H1 (cell line): ENCODE measurements around the gene VPS13D. TPM values are rescaled to one million over a fixed set of nuclear protein-coding genes. Genes with fewer than 3 reads are reported as not detected.

Experiments used
- CTCF ChIA-PET: fragments of 300-600 bp; sonication (Branson Sonifier 250); formaldehyde crosslinking; loops from one replicate; lab custom pipeline; 2021; ENCODE audit not compliant: partially characterized antibody; lab: Charles Lee
- POLR2A ChIA-PET: fragments of 300-600 bp; sonication (Branson Sonifier 250); formaldehyde crosslinking; loops from one replicate; lab custom pipeline; 2021; ENCODE audit warnings: inconsistent platforms; ENCODE audit not compliant: partially characterized antibody; lab: Charles Lee
- DNase-seq, 2 experiments: peaks; one replicate each; pipeline versions ENCODE4 v3.0.0 to v3.0.0-alpha.2; 2010 to 2022; ENCODE audit warnings: low spot score in 2 of 2, low read depth in 1 of 2, mixed read lengths in 1 of 2
- FAIRE-seq: peaks from 2 replicates; lab custom pipeline; 2011; peaks lifted over from hg19 to GRCh38; lab: Jason Lieb, UNC
- H2AFZ ChIP-seq: 2 replicates; pipeline ENCODE4 v1.8.1; 2012; ENCODE audit warnings: low read length, inconsistent platforms
- H2AK5ac ChIP-seq: 2 replicates; pipeline ENCODE4 v1.6.1; 2013; ENCODE audit warnings: low read depth, low read length
- H2BK120ac ChIP-seq: replicated peaks from 2 replicates; pipeline ENCODE3; 2013; ENCODE audit warnings: low read depth, low read length, inconsistent platforms
- H2BK12ac ChIP-seq: 2 replicates; pipeline ENCODE4 v1.6.1; 2013; ENCODE audit warnings: low read depth, low read length
- H2BK15ac ChIP-seq: 2 replicates; pipeline ENCODE4 v1.6.1; 2013; ENCODE audit warnings: low read length
- H2BK20ac ChIP-seq: 2 replicates; pipeline ENCODE4 v1.6.1; 2013; ENCODE audit warnings: low read length
- H2BK5ac ChIP-seq: 2 replicates; pipeline ENCODE4 v1.6.1; 2013; ENCODE audit warnings: low read depth, low read length
- H3K14ac ChIP-seq: 2 replicates; pipeline ENCODE4 v1.6.1; 2013; ENCODE audit warnings: inconsistent platforms; ENCODE audit not compliant: insufficient read length
- H3K18ac ChIP-seq: 2 replicates; pipeline ENCODE4 v1.6.1; 2013; ENCODE audit warnings: low read length; ENCODE audit errors: extremely low read depth
- H3K23ac ChIP-seq: 2 replicates; pipeline ENCODE4 v1.6.1; 2013; ENCODE audit warnings: inconsistent platforms; ENCODE audit not compliant: insufficient read length
- H3K23me2 ChIP-seq: 2 replicates; pipeline ENCODE4 v1.6.1; 2013; ENCODE audit warnings: low read depth, low read length
- H3K27ac ChIP-seq: 2 replicates; pipeline ENCODE4 v1.6.1; 2011; ENCODE audit warnings: low read depth, low read length, inconsistent platforms
- H3K27me3 ChIP-seq, 4 experiments: replicated peaks in 1 of 4; 1 replicate in 1 of 4; 2 replicates in 3 of 4; pipeline versions ENCODE4 v1.6.1 to v1.8.1; 2011 to 2013; ENCODE audit warnings: low read length in 3 of 4, mild to moderate bottlenecking in 3 of 4, inconsistent platforms in 2 of 4, mixed read lengths in 2 of 4, moderate library complexity in 1 of 4; ENCODE audit not compliant: control insufficient read depth in 3 of 4, insufficient read depth in 3 of 4; ENCODE audit errors: extremely low read depth in 1 of 4
- H3K36me3 ChIP-seq, 4 experiments: 2 replicates each; pipeline versions ENCODE4 v1.6.1 to v1.8.1; 2011 to 2013; ENCODE audit warnings: mild to moderate bottlenecking in 4 of 4, low read length in 3 of 4, moderate library complexity in 2 of 4, control low read depth in 1 of 4, inconsistent platforms in 1 of 4; ENCODE audit not compliant: insufficient read depth in 4 of 4, control insufficient read depth in 2 of 4
- H3K4ac ChIP-seq: replicated peaks from 2 replicates; pipeline ENCODE3; 2013; ENCODE audit warnings: low read length, low read depth, mixed read lengths, inconsistent platforms; ENCODE audit not compliant: insufficient read length
- H3K4me1 ChIP-seq, 4 experiments: replicated peaks in 1 of 4; 1 replicate in 1 of 4; 2 replicates in 3 of 4; pipeline versions ENCODE4 v1.6.1 to v1.8.1; 2011 to 2013; ENCODE audit warnings: low read length in 3 of 4, inconsistent platforms in 2 of 4, mixed read lengths in 1 of 4; ENCODE audit not compliant: insufficient read depth in 4 of 4, control insufficient read depth in 3 of 4
- H3K4me2 ChIP-seq, 2 experiments: 2 replicates each; pipeline versions ENCODE4 v1.6.1 to v1.8.1; 2011 to 2013; ENCODE audit warnings: low read depth in 2 of 2, low read length in 2 of 2, control low read depth in 1 of 2, inconsistent platforms in 1 of 2, mild to moderate bottlenecking in 1 of 2; ENCODE audit not compliant: insufficient read depth in 1 of 2
- H3K4me3 ChIP-seq, 4 experiments: fragments of 200-600, 300-600 bp in 1 of 4; sonication (generic), shearing (Covaris generic), sonication (Bioruptor Twin) in 1 of 4; 2 replicates each; pipeline versions ENCODE4 v1.5.1 to v1.8.1; 2011 to 2016; ENCODE audit warnings: low read length in 4 of 4, low read depth in 3 of 4, control low read depth in 2 of 4, inconsistent platforms in 2 of 4, mild to moderate bottlenecking in 2 of 4, mixed read lengths in 1 of 4, moderate library complexity in 1 of 4; ENCODE audit not compliant: insufficient read depth in 2 of 4; ENCODE audit errors: extremely low read depth in 1 of 4
- H3K56ac ChIP-seq: replicated peaks from 2 replicates; pipeline ENCODE3; 2013; ENCODE audit warnings: low read depth, mild to moderate bottlenecking, mixed read lengths, low read length, inconsistent platforms; ENCODE audit not compliant: insufficient read length
- H3K79me1 ChIP-seq: 2 replicates; pipeline ENCODE4 v1.6.1; 2013; ENCODE audit warnings: low read depth, low read length, control low read depth
- H3K79me2 ChIP-seq, 2 experiments: 2 replicates each; pipeline versions ENCODE4 v1.6.1 to v1.8.1; 2012 to 2013; ENCODE audit warnings: low read length in 2 of 2, mild to moderate bottlenecking in 2 of 2, inconsistent platforms in 1 of 2; ENCODE audit not compliant: insufficient read depth in 2 of 2, control insufficient read depth in 1 of 2
- H3K9ac ChIP-seq, 4 experiments: replicated peaks in 1 of 4; 1 replicate in 1 of 4; 2 replicates in 3 of 4; pipeline versions ENCODE4 v1.6.1 to v1.8.1; 2011 to 2013; ENCODE audit warnings: low read depth in 3 of 4, low read length in 3 of 4, control low read depth in 2 of 4, mild to moderate bottlenecking in 2 of 4, moderate library complexity in 2 of 4, inconsistent platforms in 1 of 4; ENCODE audit errors: extremely low read depth in 1 of 4
- H3K9me3 ChIP-seq, 2 experiments: 2 replicates each; pipeline versions ENCODE4 v1.6.1 to v1.8.1; 2012 to 2013; ENCODE audit warnings: mild to moderate bottlenecking in 2 of 2, moderate library complexity in 2 of 2, control low read depth in 1 of 2, inconsistent platforms in 1 of 2, low read depth in 1 of 2, low read length in 1 of 2, mixed read lengths in 1 of 2; ENCODE audit not compliant: insufficient read depth in 2 of 2
- H4K20me1 ChIP-seq, 2 experiments: replicated peaks in 1 of 2; 2 replicates each; pipeline versions ENCODE3 to v1.8.1; 2011 to 2013; ENCODE audit warnings: inconsistent platforms in 2 of 2, low read length in 2 of 2, mild to moderate bottlenecking in 1 of 2; ENCODE audit not compliant: insufficient read depth in 2 of 2, control insufficient read depth in 1 of 2
- H4K5ac ChIP-seq: 2 replicates; pipeline ENCODE4 v1.6.1; 2013; ENCODE audit warnings: low read length, low read depth, mixed read lengths, inconsistent platforms; ENCODE audit not compliant: insufficient read length
- H4K8ac ChIP-seq: 2 replicates; pipeline ENCODE4 v1.8.0; 2013; ENCODE audit warnings: mild to moderate bottlenecking, moderate library complexity, low read length, inconsistent platforms; ENCODE audit not compliant: insufficient read depth; ENCODE audit errors: extremely low read depth
- H4K91ac ChIP-seq: replicated peaks from 2 replicates; pipeline ENCODE3; 2013; ENCODE audit warnings: low read length, mixed read lengths, inconsistent platforms; ENCODE audit not compliant: insufficient read length
- SAP30 ChIP-seq: fragments of 300-600 bp; sonication (generic); IDR thresholded peaks from 2 replicates; pipeline ENCODE4 v1.7.1; 2012; ENCODE audit warnings: low read length, moderate library complexity, mild to moderate bottlenecking, inconsistent platforms; ENCODE audit not compliant: insufficient read depth, insufficient replicate concordance
- WGBS, 2 experiments: shearing (Covaris generic) in 1 of 2; methylation state at CpG; one replicate each; pipeline versions ENCODE4 v1.1.6 to v1.1.7; 2013 to 2015; ENCODE audit warnings: low lambda C conversion rate in 2 of 2, mixed read lengths in 2 of 2, inconsistent platforms in 1 of 2, low coverage in 1 of 2, missing lambda C conversion rate in 1 of 2; ENCODE audit not compliant: insufficient replicate concordance in 2 of 2, insufficient coverage in 1 of 2, insufficient read length in 1 of 2; ENCODE audit errors: extremely low coverage in 1 of 2, missing lambda C conversion rate in 1 of 2; 5-methylcytosine and 5-hydroxymethylcytosine counted together
- polyA plus RNA-seq, 7 experiments: library from polyadenylated mRNA; depleted of rRNA in 3 of 7; stranded (reverse) in 5 of 7; unstranded in 2 of 7; fragments of >200 nt in 5 of 7; fragments of 200-250 nt in 2 of 7; gene quantifications; 1 replicate in 5 of 7; 2 replicates in 1 of 7; 4 replicates in 1 of 7; pipeline versions ENCODE4 v1.2.1 to v1.2.3, GENCODE V29; 2011 to 2013; ENCODE audit warnings: missing spikeins in 2 of 7, mixed read lengths in 2 of 7
- total RNA-seq: library from RNA; stranded (reverse); fragmentation: NEBNext Ultra II Directional; extraction: Animal tissue kit (Norgen Biotek cat#: 25700); gene quantifications from 2 replicates; pipeline ENCODE4 v1.2.1, GENCODE V29; 2021

Gene VPS13D
- total and polyA plus RNA-seq, 2 of the 8 experiments (the other 6 are each of a cell fraction or from before 2014, with no cell fraction given), result 10.9 to 31.2 TPM

GRCh38 chr1:12472798-12473551, 243.1 kb downstream of the VPS13D start:
- no peak overlapping the region for H3K18ac ChIP-seq
- H4K5ac ChIP-seq, result no peak overlapping the region
- H3K4ac ChIP-seq, result no peak overlapping the region
- H2BK20ac ChIP-seq, result no peak overlapping the region
- H3K79me1 ChIP-seq, result no peaks in the 10 kb centered on the region
- H2BK12ac ChIP-seq, result no peak overlapping the region
- no peak for FAIRE-seq
- WGBS, 2 experiments, result 92% methylated on average over 12 of the region's 12 CpGs; no CpG with 5 or more reads in 1 of the 2 experiments
- no peak overlapping the region for H3K56ac ChIP-seq
- H3K9me3 ChIP-seq, result peaks cover 9% of the 10 kb centered on the region in 2 experiments; a peak in 3 of 4 replicates
- no peak overlapping the region for H2BK120ac ChIP-seq
- H4K8ac ChIP-seq, result no peak overlapping the region
- no peak overlapping the region for H3K23ac ChIP-seq
- H3K36me3 ChIP-seq, result peaks cover 0 to 7% (median 2%) of the 10 kb centered on the region in 4 experiments; a peak in 2 of 8 replicates
- no peak overlapping the region for H2BK5ac ChIP-seq
- ChIA-PET POLR2A (interaction anchor here (0.7 to 1.1 kb wide), 2 partner anchors 9 to 14 kb away, joined by 3 read pairs; no protein-coding TSS in a partner anchor), CTCF (interaction anchor here (0.7 to 0.8 kb wide), 2 partner anchors 306 to 349 kb away, joined by 3 read pairs; no protein-coding TSS in a partner anchor)
- H3K4me1 ChIP-seq, result peaks cover 0 to under 1% (median 0%) of the 10 kb centered on the region in 4 experiments; a peak in 2 of 7 replicates
- no peak overlapping the region for H3K14ac ChIP-seq
- no peak for TF ChIP-seq SAP30
- H3K79me2 ChIP-seq, result no peaks in the 10 kb centered on the region
- H3K9ac ChIP-seq, result no peak overlapping the region
- no peaks in the 10 kb centered on the region for H3K27me3 ChIP-seq
- H2AFZ ChIP-seq, result no peak overlapping the region
- no peaks in the 10 kb centered on the region for H4K20me1 ChIP-seq
- no peak overlapping the region for H2AK5ac ChIP-seq
- H2BK15ac ChIP-seq, result no peak overlapping the region
- no peak overlapping the region for H3K4me2 ChIP-seq
- no peak overlapping the region for H3K4me3 ChIP-seq
- no peak overlapping the region for H4K91ac ChIP-seq
- no peak for DNase-seq
- H3K23me2 ChIP-seq, result no peaks in the 10 kb centered on the region
- H3K27ac ChIP-seq, result no peak overlapping the region
